Muscle layer of colon (tissue), 2 donors: ENCODE results near the gene ABCD1.
"Not testable (repeated sequence)": the region's sequence is repeated elsewhere in the genome, so short reads cannot be mapped to it uniquely, and the experiment has no call there.

Experiments
- H3K27ac ChIP-seq: one replicate; pipeline ENCODE4 v1.7.0; 2013; ENCODE audit warnings: low read depth, mild to moderate bottlenecking, low read length, moderate library complexity
- H3K27me3 ChIP-seq, 2 donors: one replicate each; pipeline ENCODE4 v1.7.0; 2013; ENCODE audit warnings: low read length in 2 of 2, mild to moderate bottlenecking in 2 of 2; ENCODE audit not compliant: insufficient read depth in 2 of 2, control insufficient read depth in 1 of 2
- H3K36me3 ChIP-seq: one replicate; pipeline ENCODE4 v1.7.0; 2013; ENCODE audit warnings: mild to moderate bottlenecking, low read length; ENCODE audit not compliant: insufficient read depth
- H3K4me1 ChIP-seq: one replicate; pipeline ENCODE4 v1.7.0; 2013; ENCODE audit warnings: mild to moderate bottlenecking, low read length; ENCODE audit not compliant: insufficient read depth
- H3K4me3 ChIP-seq, 2 donors: one replicate each; pipeline ENCODE4 v1.7.0; 2013; ENCODE audit warnings: low read length in 2 of 2, low read depth in 1 of 2, mild to moderate bottlenecking in 1 of 2, moderate library complexity in 1 of 2
- H3K9ac ChIP-seq: one replicate; pipeline ENCODE4 v1.7.0; 2013; ENCODE audit warnings: low read length
- H3K9me3 ChIP-seq: one replicate; pipeline ENCODE4 v1.7.0; 2013; ENCODE audit warnings: mild to moderate bottlenecking, low read length
- donor health status: abdominal sarcoma.
- donor health status: Adenocarcinoma of cecum.

The ABCD1 gene

GRCh38 chrX:153688911-153689590, 35.6 kb upstream of the ABCD1 start:
- H3K9ac ChIP-seq: no peak overlapping the region
- no peak overlapping the region for H3K4me3 ChIP-seq
- peaks cover 10% of the 10 kb centered on the region for H3K4me1 ChIP-seq
- no peaks in the 10 kb centered on the region for H3K9me3 ChIP-seq
- peaks cover 0 to 18% of the 10 kb centered on the region in 2 donors for H3K27me3 ChIP-seq
- no peaks in the 10 kb centered on the region for H3K36me3 ChIP-seq
- H3K27ac ChIP-seq: no peak overlapping the region

- H3K27ac ChIP-seq: peak overlapping the region; percentile 75
- no peak overlapping the region for H3K9ac ChIP-seq
- H3K27me3 ChIP-seq: peaks cover 0 to 17% of the 10 kb centered on the region in 2 donors
- H3K9me3 ChIP-seq: no peaks in the 10 kb centered on the region
- H3K4me3 ChIP-seq: peak overlapping the region; percentile 32 to 43
- peaks cover 10% of the 10 kb centered on the region for H3K4me1 ChIP-seq
- no peaks in the 10 kb centered on the region for H3K36me3 ChIP-seq
Measured at GRCh38 chrX:153689654-153690465, 34.8 kb upstream of the ABCD1 start.

GRCh38 chrX:153690466-153690865, 34.2 kb upstream of the ABCD1 start:
- Histone ChIP-seq H3K27me3 (peaks cover 0 to 11% of the 10 kb centered on the region in 2 donors), H3K9ac (no peak overlapping the region), H3K4me3 (no peak overlapping the region), H3K27ac (peak overlapping the region; percentile 75), H3K9me3 (no peaks in the 10 kb centered on the region), H3K36me3 (no peaks in the 10 kb centered on the region), H3K4me1 (peaks cover 10% of the 10 kb centered on the region)

DNA sequence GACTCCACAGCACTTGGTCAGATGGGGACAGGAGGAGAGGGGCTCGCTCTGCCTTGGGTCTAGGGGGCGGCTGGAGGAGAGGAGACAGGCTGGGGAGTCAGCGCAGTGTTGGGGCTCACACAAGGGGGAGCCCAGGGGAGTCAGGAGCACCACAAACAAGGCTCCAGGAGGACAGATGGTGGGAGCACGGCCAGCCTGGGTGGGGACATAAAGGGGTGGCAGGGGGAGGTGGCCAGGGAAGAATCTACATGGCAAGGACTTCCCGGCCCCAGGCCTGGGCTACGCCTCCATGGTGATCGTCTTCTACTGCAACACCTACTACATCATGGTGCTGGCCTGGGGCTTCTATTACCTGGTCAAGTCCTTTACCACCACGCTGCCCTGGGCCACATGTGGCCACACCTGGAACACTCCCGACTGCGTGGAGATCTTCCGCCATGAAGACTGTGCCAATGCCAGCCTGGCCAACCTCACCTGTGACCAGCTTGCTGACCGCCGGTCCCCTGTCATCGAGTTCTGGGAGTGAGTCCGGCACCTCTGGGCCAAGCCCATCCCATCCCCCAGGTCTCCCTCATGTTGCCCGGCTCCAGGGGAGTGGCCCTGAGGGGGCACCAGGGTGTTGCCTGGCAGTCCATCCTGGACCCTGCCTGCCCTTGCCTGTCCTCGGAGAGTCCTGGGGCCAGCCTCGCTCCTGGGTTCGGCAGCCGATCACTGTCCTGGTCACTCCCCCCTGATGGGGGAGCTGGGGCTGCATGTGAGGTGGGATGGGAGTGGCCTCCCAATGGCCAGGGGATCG, 33.4 kb upstream of the ABCD1 start:
- not testable (repeated sequence) for H3K9me3 ChIP-seq, H3K27me3 ChIP-seq, H3K36me3 ChIP-seq, H3K27ac ChIP-seq, H3K4me1 ChIP-seq, H3K4me3 ChIP-seq, H3K9ac ChIP-seq

GRCh38 chrX:153692003-153692402, 32.7 kb upstream of the ABCD1 start:
- Histone ChIP-seq H3K36me3 (no peaks in the 10 kb centered on the region), H3K9ac (no peak overlapping the region), H3K4me3 (no peak overlapping the region), H3K4me1 (peaks cover 10% of the 10 kb centered on the region), H3K27ac (no peak overlapping the region), H3K9me3 (no peaks in the 10 kb centered on the region), H3K27me3 (peaks cover 0 to 8% of the 10 kb centered on the region in 2 donors)

- Histone ChIP-seq H3K36me3 (no peaks in the 10 kb centered on the region), H3K27ac (no peak overlapping the region), H3K27me3 (peaks cover 0 to 5% of the 10 kb centered on the region in 2 donors), H3K9me3 (no peaks in the 10 kb centered on the region), H3K9ac (no peak overlapping the region), H3K4me3 (no peak overlapping the region), H3K4me1 (peaks cover 10% of the 10 kb centered on the region)
Measured at GRCh38 chrX:153692611-153693156, 32.0 kb upstream of the ABCD1 start.

DNA sequence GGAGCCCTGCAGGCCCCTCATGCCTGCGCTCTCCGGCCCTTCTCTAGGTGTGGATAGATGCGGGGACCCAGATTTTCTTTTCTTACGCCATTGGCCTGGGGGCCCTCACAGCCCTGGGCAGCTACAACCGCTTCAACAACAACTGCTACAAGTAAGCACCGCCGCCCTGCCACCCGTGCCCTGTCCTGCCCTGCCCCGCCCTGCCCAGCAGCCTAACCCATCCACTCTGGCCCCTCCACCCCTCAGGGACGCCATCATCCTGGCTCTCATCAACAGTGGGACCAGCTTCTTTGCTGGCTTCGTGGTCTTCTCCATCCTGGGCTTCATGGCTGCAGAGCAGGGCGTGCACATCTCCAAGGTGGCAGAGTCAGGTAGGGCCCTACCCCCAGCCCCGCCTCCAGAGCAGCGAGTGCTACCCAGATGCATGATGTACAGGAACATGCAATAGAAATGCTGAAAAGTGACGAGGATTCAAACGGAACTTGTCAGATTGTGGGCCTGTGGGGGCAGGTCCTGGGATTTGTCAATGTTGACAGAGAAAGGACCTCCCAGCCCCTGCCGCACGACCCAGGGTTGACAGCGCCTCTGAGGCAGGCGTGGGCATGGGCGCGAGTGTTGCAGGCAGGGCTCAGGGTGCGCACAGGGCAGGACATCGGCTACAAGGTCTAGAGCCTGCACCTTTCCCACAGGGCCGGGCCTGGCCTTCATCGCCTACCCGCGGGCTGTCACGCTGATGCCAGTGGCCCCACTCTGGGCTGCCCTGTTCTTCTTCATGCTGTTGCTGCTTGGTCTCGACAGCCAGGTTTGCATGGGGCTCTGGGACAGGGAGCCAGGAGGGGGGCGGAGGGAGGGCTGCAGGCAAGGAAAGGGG, 31.2 kb upstream of the ABCD1 start:
- peaks cover 10% of the 10 kb centered on the region for H3K4me1 ChIP-seq

GRCh38 chrX:153694256-153694655, 30.4 kb upstream of the ABCD1 start:
- not testable (repeated sequence) for H3K27ac ChIP-seq, H3K4me1 ChIP-seq, H3K27me3 ChIP-seq, H3K9ac ChIP-seq, H3K4me3 ChIP-seq, H3K36me3 ChIP-seq, H3K9me3 ChIP-seq

More for the DNA sequence above, 31.2 kb upstream of the ABCD1 start:
- peaks cover 0 to 5% of the 10 kb centered on the region in 2 donors for H3K27me3 ChIP-seq
- H3K4me3 ChIP-seq: no peak overlapping the region
- H3K9me3 ChIP-seq: no peaks in the 10 kb centered on the region
- no peak overlapping the region for H3K27ac ChIP-seq
- no peaks in the 10 kb centered on the region for H3K36me3 ChIP-seq
- H3K9ac ChIP-seq: no peak overlapping the region

DNA sequence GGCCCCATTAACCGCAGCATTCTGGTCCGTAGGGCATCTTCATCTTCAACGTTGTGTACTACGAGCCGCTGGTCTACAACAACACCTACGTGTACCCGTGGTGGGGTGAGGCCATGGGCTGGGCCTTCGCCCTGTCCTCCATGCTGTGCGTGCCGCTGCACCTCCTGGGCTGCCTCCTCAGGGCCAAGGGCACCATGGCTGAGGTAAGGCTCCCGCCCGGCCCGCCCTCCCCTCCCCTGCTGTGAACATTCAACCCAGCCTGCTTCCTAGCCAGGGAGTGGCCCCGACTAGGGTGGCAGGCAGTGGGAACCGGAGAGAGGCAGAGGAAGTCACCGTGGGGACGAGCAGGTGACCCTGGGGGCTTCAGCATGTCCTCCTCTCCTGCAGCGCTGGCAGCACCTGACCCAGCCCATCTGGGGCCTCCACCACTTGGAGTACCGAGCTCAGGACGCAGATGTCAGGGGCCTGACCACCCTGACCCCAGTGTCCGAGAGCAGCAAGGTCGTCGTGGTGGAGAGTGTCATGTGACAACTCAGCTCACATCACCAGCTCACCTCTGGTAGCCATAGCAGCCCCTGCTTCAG, 29.9 kb upstream of the ABCD1 start:
- H3K36me3 ChIP-seq: no peaks in the 10 kb centered on the region
- no peak overlapping the region for H3K27ac ChIP-seq
- H3K27me3 ChIP-seq: peaks cover 0 to 3% of the 10 kb centered on the region in 2 donors
- no peak overlapping the region for H3K4me3 ChIP-seq
- no peak overlapping the region for H3K9ac ChIP-seq
- H3K9me3 ChIP-seq: no peaks in the 10 kb centered on the region
- peaks cover 6% of the 10 kb centered on the region for H3K4me1 ChIP-seq

DNA sequence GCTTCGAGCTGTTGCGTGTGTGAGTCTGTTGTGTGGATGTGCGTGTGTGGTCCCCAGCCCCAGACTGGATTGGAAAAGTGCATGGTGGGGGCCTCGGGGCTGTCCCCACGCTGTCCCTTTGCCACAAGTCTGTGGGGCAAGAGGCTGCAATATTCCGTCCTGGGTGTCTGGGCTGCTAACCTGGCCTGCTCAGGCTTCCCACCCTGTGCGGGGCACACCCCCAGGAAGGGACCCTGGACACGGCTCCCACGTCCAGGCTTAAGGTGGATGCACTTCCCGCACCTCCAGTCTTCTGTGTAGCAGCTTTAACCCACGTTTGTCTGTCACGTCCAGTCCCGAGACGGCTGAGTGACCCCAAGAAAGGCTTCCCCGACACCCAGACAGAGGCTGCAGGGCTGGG, 28.6 kb upstream of the ABCD1 start:
- no peak overlapping the region for H3K9ac ChIP-seq
- H3K27me3 ChIP-seq: no peaks in the 10 kb centered on the region
- H3K9me3 ChIP-seq: no peaks in the 10 kb centered on the region
- H3K27ac ChIP-seq: no peak overlapping the region
- no peaks in the 10 kb centered on the region for H3K36me3 ChIP-seq
- no peak overlapping the region for H3K4me3 ChIP-seq
- peaks cover 8% of the 10 kb centered on the region for H3K4me1 ChIP-seq
